Panc1 (cell line): ENCODE data around the gene CDCA7L. TPM values are rescaled to one million over a fixed set of nuclear protein-coding genes. Genes with fewer than 3 reads are reported as not detected.

Experiments
- ATAC-seq: fragments of 200-7000 bp; cut with Tn5 transposase; 2 replicates; pipeline ENCODE4 v1.9.1; 2020; ENCODE audit warnings: mild to moderate bottlenecking, moderate library complexity
- BruUV-seq: library from RNA; stranded (reverse); fragments of 400-500 nt; replicated peaks from 2 replicates; lab custom pipeline; 2021; lab: Mats Ljungman, UMichigan
- CTCF ChIA-PET: fragments of 300-600 bp; sonication (Branson Sonifier 250); formaldehyde crosslinking; loops from one replicate; lab custom pipeline; 2022; ENCODE audit warnings: antibody characterized with exemption; lab: Charles Lee
- POLR2A ChIA-PET: fragments of 300-600 bp; sonication (Branson Sonifier 250); formaldehyde crosslinking; loops from one replicate; lab custom pipeline; 2022; ENCODE audit warnings: antibody characterized with exemption; lab: Charles Lee
- DNase-seq: peaks from one replicate; pipeline ENCODE4 v3.0.0-alpha.2; 2010; ENCODE audit warnings: low read depth, low spot score
- H3K27ac ChIP-seq: 2 replicates; pipeline ENCODE4 v1.5.1; 2011; ENCODE audit warnings: mild to moderate bottlenecking, low read length, inconsistent platforms
- H3K27me3 ChIP-seq: fragments of 200-500 bp; sonication (Bioruptor generic); 2 replicates; pipeline ENCODE4 v1.6.0; 2014; ENCODE audit warnings: low read length, inconsistent platforms; ENCODE audit not compliant: control insufficient read depth, insufficient read depth
- H3K36me3 ChIP-seq: fragments of 200-500 bp; sonication (Bioruptor generic); 2 replicates; pipeline ENCODE4 v1.5.1; 2014; ENCODE audit warnings: inconsistent platforms, mild to moderate bottlenecking, low read length, moderate library complexity; ENCODE audit not compliant: control insufficient read depth, insufficient read depth
- H3K4me1 ChIP-seq: 2 replicates; pipeline ENCODE4 v1.5.1; 2011; ENCODE audit warnings: inconsistent platforms, mild to moderate bottlenecking, low read length, moderate library complexity; ENCODE audit not compliant: control insufficient read depth, insufficient read depth
- H3K4me3 ChIP-seq, 2 experiments: 2 replicates each; pipeline ENCODE4 v1.5.1; 2011 to 2012; ENCODE audit warnings: low read depth in 2 of 2, low read length in 2 of 2, mild to moderate bottlenecking in 2 of 2, inconsistent platforms in 1 of 2, moderate library complexity in 1 of 2
- H3K9me3 ChIP-seq: fragments of 200-500 bp; sonication (Bioruptor generic); 2 replicates; pipeline ENCODE4 v1.5.1; 2014; ENCODE audit warnings: low read depth, mild to moderate bottlenecking, inconsistent platforms, low read length, moderate library complexity; ENCODE audit not compliant: control insufficient read depth, insufficient read depth
- POLR2AphosphoS5 ChIP-seq: IDR thresholded peaks from 2 replicates; pipeline ENCODE4 v1.6.1; 2012; ENCODE audit warnings: mild to moderate bottlenecking, low read depth, low read length, moderate library complexity
- SIN3A ChIP-seq: IDR thresholded peaks from 2 replicates; pipeline ENCODE4 v1.6.1; 2012; ENCODE audit warnings: low read depth, mild to moderate bottlenecking, low read length, moderate library complexity, borderline replicate concordance; ENCODE audit not compliant: insufficient read depth
- TCF7L2 ChIP-seq: IDR thresholded peaks from 2 replicates; pipeline ENCODE4 v1.6.1; 2011; ENCODE audit warnings: mild to moderate bottlenecking, low read depth, low read length, inconsistent platforms
- in situ Hi-C: cut with HindIII; loops from 2 replicates; pipeline ENCODE4 v1.10.0; 2016; ENCODE audit warnings: low sequenced_read_pairs, low pct_unique_long_range_greater_than_20kb
- intact Hi-C: fragments of 100-400 bp; cut with micrococcal nuclease; formaldehyde crosslinking; loops from one replicate; pipeline ENCODE4 v1.10.0; 2022; ENCODE audit not compliant: unreplicated experiment
- total RNA-seq: library from RNA; stranded (reverse); gene quantifications from one replicate; pipeline ENCODE4 v1.2.1, GENCODE V29; 2021; ENCODE audit not compliant: unreplicated experiment
- TF ChIP-seq, protein P1 (sequence below): fragments of 450-650 bp; IDR thresholded peaks from 2 replicates; pipeline ENCODE4 v1.5.1; 2017; ENCODE audit warnings: mild to moderate bottlenecking
- TF ChIP-seq, protein P2 (sequence below), 2 experiments: IDR thresholded peaks; 2 replicates each; pipeline ENCODE4 v1.6.1; 2011 to 2012; ENCODE audit warnings: low read depth in 2 of 2, control low read depth in 1 of 2, low read length in 1 of 2, mild to moderate bottlenecking in 1 of 2, moderate library complexity in 1 of 2; ENCODE audit not compliant: insufficient read depth in 1 of 2

The CDCA7L gene
- total RNA-seq, 1 experiment from 2014 or later: 46.1 TPM

DNA sequence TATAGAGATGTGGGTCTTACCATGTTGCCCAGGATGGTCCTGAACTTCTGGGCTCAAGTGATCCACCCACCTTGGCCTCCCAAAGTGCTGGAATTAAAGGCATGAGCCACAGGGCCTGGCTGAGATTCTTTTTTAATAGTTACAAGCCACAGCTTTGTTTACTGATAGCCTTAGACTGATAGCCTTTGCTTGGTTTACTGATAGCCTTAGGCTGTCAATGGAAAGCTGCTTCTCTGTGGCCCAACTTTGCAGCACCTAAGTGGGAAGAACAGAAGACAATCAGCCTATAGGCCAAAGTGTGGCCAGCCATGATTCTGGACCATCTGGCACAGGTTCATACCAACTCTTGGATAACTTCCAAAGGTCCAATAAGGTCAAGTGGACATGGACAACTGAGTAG, 24.1 kb upstream of the CDCA7L start:
- POLR2A ChIA-PET: interaction anchor here (0.7 kb wide), 1 partner anchor 30 kb away, joined by 5 read pairs; no protein-coding TSS in a partner anchor
- CTCF ChIA-PET: interaction anchor here (0.8 kb wide), 1 partner anchor 114 kb away, joined by 7 read pairs; no protein-coding TSS in a partner anchor
- no peaks in the 10 kb centered on the region for H3K36me3 ChIP-seq
- intact Hi-C loops: no loop called here
- BruUV-seq: no TSS peak
- no peak for ATAC-seq
- TF ChIP-seq POLR2AphosphoS5 (no peak), SIN3A (no peak), TCF7L2 (no peak)
- TF ChIP-seq, protein P1, sequence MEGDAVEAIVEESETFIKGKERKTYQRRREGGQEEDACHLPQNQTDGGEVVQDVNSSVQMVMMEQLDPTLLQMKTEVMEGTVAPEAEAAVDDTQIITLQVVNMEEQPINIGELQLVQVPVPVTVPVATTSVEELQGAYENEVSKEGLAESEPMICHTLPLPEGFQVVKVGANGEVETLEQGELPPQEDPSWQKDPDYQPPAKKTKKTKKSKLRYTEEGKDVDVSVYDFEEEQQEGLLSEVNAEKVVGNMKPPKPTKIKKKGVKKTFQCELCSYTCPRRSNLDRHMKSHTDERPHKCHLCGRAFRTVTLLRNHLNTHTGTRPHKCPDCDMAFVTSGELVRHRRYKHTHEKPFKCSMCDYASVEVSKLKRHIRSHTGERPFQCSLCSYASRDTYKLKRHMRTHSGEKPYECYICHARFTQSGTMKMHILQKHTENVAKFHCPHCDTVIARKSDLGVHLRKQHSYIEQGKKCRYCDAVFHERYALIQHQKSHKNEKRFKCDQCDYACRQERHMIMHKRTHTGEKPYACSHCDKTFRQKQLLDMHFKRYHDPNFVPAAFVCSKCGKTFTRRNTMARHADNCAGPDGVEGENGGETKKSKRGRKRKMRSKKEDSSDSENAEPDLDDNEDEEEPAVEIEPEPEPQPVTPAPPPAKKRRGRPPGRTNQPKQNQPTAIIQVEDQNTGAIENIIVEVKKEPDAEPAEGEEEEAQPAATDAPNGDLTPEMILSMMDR: no peak
- TF ChIP-seq, protein P2, sequence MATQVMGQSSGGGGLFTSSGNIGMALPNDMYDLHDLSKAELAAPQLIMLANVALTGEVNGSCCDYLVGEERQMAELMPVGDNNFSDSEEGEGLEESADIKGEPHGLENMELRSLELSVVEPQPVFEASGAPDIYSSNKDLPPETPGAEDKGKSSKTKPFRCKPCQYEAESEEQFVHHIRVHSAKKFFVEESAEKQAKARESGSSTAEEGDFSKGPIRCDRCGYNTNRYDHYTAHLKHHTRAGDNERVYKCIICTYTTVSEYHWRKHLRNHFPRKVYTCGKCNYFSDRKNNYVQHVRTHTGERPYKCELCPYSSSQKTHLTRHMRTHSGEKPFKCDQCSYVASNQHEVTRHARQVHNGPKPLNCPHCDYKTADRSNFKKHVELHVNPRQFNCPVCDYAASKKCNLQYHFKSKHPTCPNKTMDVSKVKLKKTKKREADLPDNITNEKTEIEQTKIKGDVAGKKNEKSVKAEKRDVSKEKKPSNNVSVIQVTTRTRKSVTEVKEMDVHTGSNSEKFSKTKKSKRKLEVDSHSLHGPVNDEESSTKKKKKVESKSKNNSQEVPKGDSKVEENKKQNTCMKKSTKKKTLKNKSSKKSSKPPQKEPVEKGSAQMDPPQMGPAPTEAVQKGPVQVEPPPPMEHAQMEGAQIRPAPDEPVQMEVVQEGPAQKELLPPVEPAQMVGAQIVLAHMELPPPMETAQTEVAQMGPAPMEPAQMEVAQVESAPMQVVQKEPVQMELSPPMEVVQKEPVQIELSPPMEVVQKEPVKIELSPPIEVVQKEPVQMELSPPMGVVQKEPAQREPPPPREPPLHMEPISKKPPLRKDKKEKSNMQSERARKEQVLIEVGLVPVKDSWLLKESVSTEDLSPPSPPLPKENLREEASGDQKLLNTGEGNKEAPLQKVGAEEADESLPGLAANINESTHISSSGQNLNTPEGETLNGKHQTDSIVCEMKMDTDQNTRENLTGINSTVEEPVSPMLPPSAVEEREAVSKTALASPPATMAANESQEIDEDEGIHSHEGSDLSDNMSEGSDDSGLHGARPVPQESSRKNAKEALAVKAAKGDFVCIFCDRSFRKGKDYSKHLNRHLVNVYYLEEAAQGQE (IDR thresholded peaks at IDR 0.05; ENCODE audit: insufficient read depth in 1 of 2, low read depth in 2 of 2, low read length in 1 of 2): no peak
- no peaks in the 10 kb centered on the region for H3K4me1 ChIP-seq
- no peak overlapping the region for H3K4me3 ChIP-seq
- no peaks in the 10 kb centered on the region for H3K27me3 ChIP-seq
- no peak for DNase-seq
- H3K27ac ChIP-seq: no peak overlapping the region
- in situ Hi-C loops: no loop called here
- H3K9me3 ChIP-seq: no peaks in the 10 kb centered on the region

DNA sequence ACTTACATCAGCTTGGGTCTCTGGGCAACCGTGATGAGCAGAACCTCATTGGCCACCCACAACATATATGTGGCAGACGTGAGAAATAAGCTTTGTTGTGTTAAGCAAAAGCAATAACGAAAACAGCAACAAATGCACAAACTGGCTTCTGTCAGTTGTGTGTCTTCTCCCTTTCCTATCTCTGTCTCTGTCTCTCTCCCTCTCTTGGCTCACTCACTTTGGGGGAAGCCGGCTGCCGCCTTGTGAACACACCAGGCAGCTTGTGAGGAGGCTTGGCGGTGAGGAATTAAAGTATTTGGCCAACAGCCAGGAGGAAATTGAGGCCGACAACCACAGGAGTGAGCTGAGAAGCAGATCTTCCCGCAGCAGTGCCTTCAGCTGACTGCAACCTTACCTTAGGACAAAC, 21.9 kb upstream of the CDCA7L start:
- Histone ChIP-seq H3K27ac (no peak overlapping the region), H3K4me3 (no peak overlapping the region), H3K36me3 (no peaks in the 10 kb centered on the region), H3K4me1 (no peaks in the 10 kb centered on the region), H3K27me3 (no peaks in the 10 kb centered on the region), H3K9me3 (no peaks in the 10 kb centered on the region)
- intact Hi-C loops: no loop called here
- in situ Hi-C loops: no loop called here
- BruUV-seq: no TSS peak
- ChIA-PET POLR2A (interaction anchor here (0.5 to 0.6 kb wide), 2 partner anchors 23 to 541 kb away, joined by 4 to 6 read pairs; no protein-coding TSS in a partner anchor), CTCF (no interaction called here)
- ATAC-seq (no peak), DNase-seq (no peak)
- TF ChIP-seq POLR2AphosphoS5: no peak
- TF ChIP-seq, protein P1: no peak
- TF ChIP-seq SIN3A: no peak
- TF ChIP-seq TCF7L2: no peak
- TF ChIP-seq, protein P2 (IDR thresholded peaks at IDR 0.05; ENCODE audit: insufficient read depth in 1 of 2, low read depth in 2 of 2, low read length in 1 of 2): no peak
